ENCODE data around the gene RBM4B. TPM values are rescaled to one million over a fixed set of nuclear protein-coding genes. Genes with fewer than 3 reads are reported as not detected.

Gene RBM4B
- total and polyA plus RNA-seq, 2 of the 13 experiments (the other 11 are each of a cell fraction or from before 2014, with no cell fraction given): 25.8 to 32.4 TPM

DNA sequence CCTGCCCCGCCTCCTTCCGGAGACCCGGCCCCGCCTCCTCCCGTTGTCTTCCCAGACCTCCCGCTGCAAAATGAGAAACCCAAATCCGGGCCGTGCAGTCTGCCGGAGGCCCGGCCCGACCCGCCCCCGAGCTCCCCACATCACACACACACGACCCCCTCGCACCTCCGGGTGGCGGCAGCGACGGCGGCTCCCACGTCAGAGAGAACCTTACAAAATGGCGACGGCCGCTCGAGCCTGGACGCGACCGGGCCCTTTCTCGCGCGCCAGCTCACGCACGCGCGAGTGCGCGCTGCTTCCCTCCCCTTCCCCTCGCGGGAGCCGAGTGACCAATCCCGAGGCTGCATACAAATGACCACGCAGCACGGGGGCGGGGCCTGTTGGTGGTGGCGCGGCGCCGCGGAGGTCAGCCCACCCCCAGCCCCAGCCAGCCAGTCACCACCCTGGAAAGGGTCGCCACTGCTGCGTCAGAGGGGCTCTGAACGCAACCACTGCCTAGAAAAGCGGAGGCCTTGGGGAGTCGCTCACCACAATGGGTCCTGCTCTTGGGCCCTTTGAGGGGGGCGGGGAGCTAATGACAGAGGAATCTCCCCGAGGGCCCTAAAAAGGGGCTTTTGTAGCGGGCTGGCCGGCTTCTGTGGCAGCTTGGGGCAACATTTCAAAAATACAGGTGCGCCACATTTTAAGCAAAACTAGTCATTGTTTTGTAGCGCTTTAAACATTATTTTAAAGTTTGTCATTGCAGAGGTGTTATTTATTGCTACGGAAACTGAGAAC lies at the start of gene RBM4B (continued):
- 0 out of 2 replicates have a peak, but pooled peaks have one; percentile 14 for TF ChIP-seq ZNF234 (CRISPR knock-in tag; conservative IDR thresholded peaks at IDR 0.05)
- peak; percentile 98 for TF ChIP-seq DR1 (CRISPR knock-in tag; IDR thresholded peaks at IDR 0.05)
- peak; percentile 73; the same call in 1 of the 2 replicates for TF ChIP-seq ZNF782 (CRISPR knock-in tag; IDR thresholded peaks at IDR 0.05; ENCODE audit: borderline replicate concordance)
- peak; percentile 97 for TF ChIP-seq KDM2A (CRISPR knock-in tag; IDR thresholded peaks at IDR 0.05; ENCODE audit: borderline replicate concordance, low read depth)
- TF ChIP-seq SNAPC2 (CRISPR knock-in tag; IDR thresholded peaks at IDR 0.05): no peak
- TF ChIP-seq FOXP1 (IDR thresholded peaks at IDR 0.05): no peak
- TF ChIP-seq FOXP1 (CRISPR knock-in tag; IDR thresholded peaks at IDR 0.05): no peak
- TF ChIP-seq FOXO1 (CRISPR knock-in tag; IDR thresholded peaks at IDR 0.05): no peak
- TF ChIP-seq, protein P1, sequence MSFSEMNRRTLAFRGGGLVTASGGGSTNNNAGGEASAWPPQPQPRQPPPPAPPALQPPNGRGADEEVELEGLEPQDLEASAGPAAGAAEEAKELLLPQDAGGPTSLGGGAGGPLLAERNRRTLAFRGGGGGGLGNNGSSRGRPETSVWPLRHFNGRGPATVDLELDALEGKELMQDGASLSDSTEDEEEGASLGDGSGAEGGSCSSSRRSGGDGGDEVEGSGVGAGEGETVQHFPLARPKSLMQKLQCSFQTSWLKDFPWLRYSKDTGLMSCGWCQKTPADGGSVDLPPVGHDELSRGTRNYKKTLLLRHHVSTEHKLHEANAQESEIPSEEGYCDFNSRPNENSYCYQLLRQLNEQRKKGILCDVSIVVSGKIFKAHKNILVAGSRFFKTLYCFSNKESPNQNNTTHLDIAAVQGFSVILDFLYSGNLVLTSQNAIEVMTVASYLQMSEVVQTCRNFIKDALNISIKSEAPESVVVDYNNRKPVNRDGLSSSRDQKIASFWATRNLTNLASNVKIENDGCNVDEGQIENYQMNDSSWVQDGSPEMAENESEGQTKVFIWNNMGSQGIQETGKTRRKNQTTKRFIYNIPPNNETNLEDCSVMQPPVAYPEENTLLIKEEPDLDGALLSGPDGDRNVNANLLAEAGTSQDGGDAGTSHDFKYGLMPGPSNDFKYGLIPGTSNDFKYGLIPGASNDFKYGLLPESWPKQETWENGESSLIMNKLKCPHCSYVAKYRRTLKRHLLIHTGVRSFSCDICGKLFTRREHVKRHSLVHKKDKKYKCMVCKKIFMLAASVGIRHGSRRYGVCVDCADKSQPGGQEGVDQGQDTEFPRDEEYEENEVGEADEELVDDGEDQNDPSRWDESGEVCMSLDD (CRISPR knock-in tag; IDR thresholded peaks at IDR 0.05; ENCODE audit: borderline replicate concordance): peak; percentile 56; the same call in 1 of the 2 replicates
- TF ChIP-seq, protein P2, sequence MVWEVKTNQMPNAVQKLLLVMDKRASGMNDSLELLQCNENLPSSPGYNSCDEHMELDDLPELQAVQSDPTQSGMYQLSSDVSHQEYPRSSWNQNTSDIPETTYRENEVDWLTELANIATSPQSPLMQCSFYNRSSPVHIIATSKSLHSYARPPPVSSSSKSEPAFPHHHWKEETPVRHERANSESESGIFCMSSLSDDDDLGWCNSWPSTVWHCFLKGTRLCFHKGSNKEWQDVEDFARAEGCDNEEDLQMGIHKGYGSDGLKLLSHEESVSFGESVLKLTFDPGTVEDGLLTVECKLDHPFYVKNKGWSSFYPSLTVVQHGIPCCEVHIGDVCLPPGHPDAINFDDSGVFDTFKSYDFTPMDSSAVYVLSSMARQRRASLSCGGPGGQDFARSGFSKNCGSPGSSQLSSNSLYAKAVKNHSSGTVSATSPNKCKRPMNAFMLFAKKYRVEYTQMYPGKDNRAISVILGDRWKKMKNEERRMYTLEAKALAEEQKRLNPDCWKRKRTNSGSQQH (CRISPR knock-in tag; IDR thresholded peaks at IDR 0.05; ENCODE audit: low read depth): peak; percentile 61; the same call in 1 of the 2 replicates
- TF ChIP-seq ARHGAP35 (CRISPR knock-in tag; IDR thresholded peaks at IDR 0.05; ENCODE audit: borderline replicate concordance): no peak
- TF ChIP-seq ZNF337 (CRISPR knock-in tag; IDR thresholded peaks at IDR 0.05; ENCODE audit: borderline replicate concordance, low read depth): no peak
- TF ChIP-seq, protein P3, sequence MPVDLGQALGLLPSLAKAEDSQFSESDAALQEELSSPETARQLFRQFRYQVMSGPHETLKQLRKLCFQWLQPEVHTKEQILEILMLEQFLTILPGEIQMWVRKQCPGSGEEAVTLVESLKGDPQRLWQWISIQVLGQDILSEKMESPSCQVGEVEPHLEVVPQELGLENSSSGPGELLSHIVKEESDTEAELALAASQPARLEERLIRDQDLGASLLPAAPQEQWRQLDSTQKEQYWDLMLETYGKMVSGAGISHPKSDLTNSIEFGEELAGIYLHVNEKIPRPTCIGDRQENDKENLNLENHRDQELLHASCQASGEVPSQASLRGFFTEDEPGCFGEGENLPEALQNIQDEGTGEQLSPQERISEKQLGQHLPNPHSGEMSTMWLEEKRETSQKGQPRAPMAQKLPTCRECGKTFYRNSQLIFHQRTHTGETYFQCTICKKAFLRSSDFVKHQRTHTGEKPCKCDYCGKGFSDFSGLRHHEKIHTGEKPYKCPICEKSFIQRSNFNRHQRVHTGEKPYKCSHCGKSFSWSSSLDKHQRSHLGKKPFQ (CRISPR knock-in tag; IDR thresholded peaks at IDR 0.05; ENCODE audit: insufficient replicate concordance): no peak
- TF ChIP-seq, protein P4, sequence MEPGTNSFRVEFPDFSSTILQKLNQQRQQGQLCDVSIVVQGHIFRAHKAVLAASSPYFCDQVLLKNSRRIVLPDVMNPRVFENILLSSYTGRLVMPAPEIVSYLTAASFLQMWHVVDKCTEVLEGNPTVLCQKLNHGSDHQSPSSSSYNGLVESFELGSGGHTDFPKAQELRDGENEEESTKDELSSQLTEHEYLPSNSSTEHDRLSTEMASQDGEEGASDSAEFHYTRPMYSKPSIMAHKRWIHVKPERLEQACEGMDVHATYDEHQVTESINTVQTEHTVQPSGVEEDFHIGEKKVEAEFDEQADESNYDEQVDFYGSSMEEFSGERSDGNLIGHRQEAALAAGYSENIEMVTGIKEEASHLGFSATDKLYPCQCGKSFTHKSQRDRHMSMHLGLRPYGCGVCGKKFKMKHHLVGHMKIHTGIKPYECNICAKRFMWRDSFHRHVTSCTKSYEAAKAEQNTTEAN (CRISPR knock-in tag; conservative IDR thresholded peaks at IDR 0.05): peak; percentile 40; the same call in 1 of the 2 replicates
- TF ChIP-seq HNRNPLL (IDR thresholded peaks at IDR 0.05; ENCODE audit: low read depth, low read length, poor library complexity, severe bottlenecking): peak; percentile 57
- no peak for TF ChIP-seq REL (CRISPR knock-in tag; conservative IDR thresholded peaks at IDR 0.05)
- TF ChIP-seq ZKSCAN1 (IDR thresholded peaks at IDR 0.05; ENCODE audit: low read length): no peak
- peak; percentile 43; the same call in 1 of the 2 replicates for TF ChIP-seq ZNF552 (CRISPR knock-in tag; IDR thresholded peaks at IDR 0.05; ENCODE audit: borderline replicate concordance)
- no peak for TF ChIP-seq SRF (IDR thresholded peaks at IDR 0.05; ENCODE audit: low read depth, low read length)
- peak; percentile 35; the same call in 1 of the 2 replicates for TF ChIP-seq ZNF431 (CRISPR knock-in tag; IDR thresholded peaks at IDR 0.05; ENCODE audit: borderline replicate concordance, low read depth)
- TF ChIP-seq JUND (CRISPR knock-in tag; IDR thresholded peaks at IDR 0.05): no peak
- TF ChIP-seq FOXA3 (CRISPR knock-in tag; IDR thresholded peaks at IDR 0.05): peak; percentile 29
- TF ChIP-seq JARID2 (CRISPR knock-in tag; IDR thresholded peaks at IDR 0.05; ENCODE audit: insufficient replicate concordance): no peak

Measured in HepG2 (cell line).